ENCODE results near the gene SEC16A. TPM values are rescaled to one million over a fixed set of nuclear protein-coding genes. Genes with fewer than 3 reads are reported as not detected.

Gene SEC16A
- total and polyA plus RNA-seq, 2 donors (not counting 3 experiments of a cell fraction or from before 2014, with no cell fraction given): 34.5 to 80.6 TPM

DNA sequence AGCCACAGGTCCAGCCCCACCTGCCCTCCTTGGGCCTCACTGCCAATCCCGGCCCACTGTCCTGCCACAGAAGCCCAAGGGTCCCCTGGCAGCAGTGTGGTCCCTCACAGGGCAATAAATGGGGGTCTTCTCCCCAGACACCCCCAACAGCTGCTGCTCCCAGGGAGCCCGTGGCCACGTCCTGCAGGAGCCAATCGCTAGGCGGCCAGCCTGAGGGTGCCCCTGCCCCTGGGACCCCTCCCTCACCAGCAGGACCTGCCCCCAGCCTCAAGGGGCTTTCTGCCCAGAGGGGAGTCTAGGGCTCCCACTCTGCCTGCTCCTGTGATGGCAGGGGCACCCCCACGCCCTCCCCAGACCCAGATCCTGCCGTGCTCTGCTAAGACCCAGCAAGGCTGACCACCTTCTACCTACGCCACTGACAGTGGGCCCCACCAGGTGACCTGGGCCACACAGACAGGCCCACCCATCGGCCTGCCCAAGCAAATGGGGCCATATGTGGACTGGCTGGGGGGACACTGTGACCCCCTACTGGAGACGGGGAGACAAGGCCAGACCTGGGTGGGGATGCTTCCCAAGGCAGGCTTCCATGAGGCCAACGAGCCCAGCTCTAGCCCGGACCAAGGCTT, 46.0 kb upstream of the SEC16A start:
- intact Hi-C loops (cut with micrococcal nuclease): no loop called here
- no peak for DNase-seq (ENCODE audit: low read depth, low spot score)
- TF ChIP-seq EZH2 (IDR thresholded peaks at IDR 0.05; ENCODE audit: borderline replicate concordance, low read depth, low read length, severe bottlenecking) (no peak), POLR2A (IDR thresholded peaks at IDR 0.05; ENCODE audit: low read depth, low read length) (no peak), MYC (IDR thresholded peaks at IDR 0.05; ENCODE audit: low read depth, low read length) (no peak), JUN (IDR thresholded peaks at IDR 0.05; ENCODE audit: borderline replicate concordance, insufficient read depth, insufficient read length, low read depth) (no peak)
- TF ChIP-seq, protein P1, sequence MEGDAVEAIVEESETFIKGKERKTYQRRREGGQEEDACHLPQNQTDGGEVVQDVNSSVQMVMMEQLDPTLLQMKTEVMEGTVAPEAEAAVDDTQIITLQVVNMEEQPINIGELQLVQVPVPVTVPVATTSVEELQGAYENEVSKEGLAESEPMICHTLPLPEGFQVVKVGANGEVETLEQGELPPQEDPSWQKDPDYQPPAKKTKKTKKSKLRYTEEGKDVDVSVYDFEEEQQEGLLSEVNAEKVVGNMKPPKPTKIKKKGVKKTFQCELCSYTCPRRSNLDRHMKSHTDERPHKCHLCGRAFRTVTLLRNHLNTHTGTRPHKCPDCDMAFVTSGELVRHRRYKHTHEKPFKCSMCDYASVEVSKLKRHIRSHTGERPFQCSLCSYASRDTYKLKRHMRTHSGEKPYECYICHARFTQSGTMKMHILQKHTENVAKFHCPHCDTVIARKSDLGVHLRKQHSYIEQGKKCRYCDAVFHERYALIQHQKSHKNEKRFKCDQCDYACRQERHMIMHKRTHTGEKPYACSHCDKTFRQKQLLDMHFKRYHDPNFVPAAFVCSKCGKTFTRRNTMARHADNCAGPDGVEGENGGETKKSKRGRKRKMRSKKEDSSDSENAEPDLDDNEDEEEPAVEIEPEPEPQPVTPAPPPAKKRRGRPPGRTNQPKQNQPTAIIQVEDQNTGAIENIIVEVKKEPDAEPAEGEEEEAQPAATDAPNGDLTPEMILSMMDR (IDR thresholded peaks at IDR 0.05; ENCODE audit: extremely low read depth in 1 of 2, insufficient read depth in 1 of 2, low read depth in 1 of 2, low read length in 2 of 2): no peak
- TF ChIP-seq, protein P2, sequence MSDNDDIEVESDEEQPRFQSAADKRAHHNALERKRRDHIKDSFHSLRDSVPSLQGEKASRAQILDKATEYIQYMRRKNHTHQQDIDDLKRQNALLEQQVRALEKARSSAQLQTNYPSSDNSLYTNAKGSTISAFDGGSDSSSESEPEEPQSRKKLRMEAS (IDR thresholded peaks at IDR 0.05; ENCODE audit: insufficient read depth, insufficient read length): no peak
- peaks cover 9 to 13% of the 10 kb centered on the region in 2 experiments for H3K36me3 ChIP-seq (ENCODE audit: control insufficient read depth in 2 of 2, extremely low read depth in 1 of 2, insufficient read depth in 2 of 2, low read length in 2 of 2)
- dilution Hi-C loops (cut with MboI; ENCODE audit: extremely low pct_ligation_motif_present, low sequenced_read_pairs): no loop called here
- no peak overlapping the region for H3K4me2 ChIP-seq (ENCODE audit: insufficient read depth, low read length)
- no peaks in the 10 kb centered on the region for H4K20me1 ChIP-seq (replicated peaks; ENCODE audit: control insufficient read depth, extremely low read depth, insufficient read depth, low read length)
- H3K4me1 ChIP-seq (ENCODE audit: control insufficient read depth, extremely low read depth, insufficient read depth, low read length): peaks cover 51% of the 10 kb centered on the region
- H3K27me3 ChIP-seq (ENCODE audit: control insufficient read depth in 2 of 2, insufficient read depth in 2 of 2, low read length in 2 of 2): no peaks in the 10 kb centered on the region
- no peak overlapping the region for H2AFZ ChIP-seq (ENCODE audit: low read depth, low read length)
- no peak overlapping the region for H3K4me3 ChIP-seq (replicated peaks in 1 of 3; ENCODE audit: insufficient read depth in 1 of 3, low read depth in 1 of 3, low read length in 3 of 3)
- H3K79me2 ChIP-seq (ENCODE audit: control insufficient read depth, insufficient read depth, low read length): peaks cover 97% of the 10 kb centered on the region
- no TSS peak for BruUV-seq (replicated peaks)
- CTCF ChIA-PET: interaction anchor here (1.1 to 2.3 kb wide), 5 partner anchors 10 to 96 kb away, joined by 3 to 21 read pairs (median 11); no protein-coding TSS in a partner anchor
- POLR2A ChIA-PET: interaction anchor here (1.2 to 2.0 kb wide), 2 partner anchors 11 to 95 kb away, joined by 3 to 15 read pairs; no protein-coding TSS in a partner anchor
- H3K9me3 ChIP-seq (replicated peaks; ENCODE audit: control insufficient read depth, insufficient read depth, low read length): no peaks in the 10 kb centered on the region
- no peaks in the 10 kb centered on the region for H3K9me1 ChIP-seq (replicated peaks; ENCODE audit: control insufficient read depth, extremely low read depth, insufficient read depth, low read length)
- peak overlapping the region; percentile 89 for H3K27ac ChIP-seq (ENCODE audit: insufficient read depth, low read depth, low read length)
- no peak for FAIRE-seq
- no peak overlapping the region for H3K9ac ChIP-seq (replicated peaks; ENCODE audit: extremely low read depth, insufficient read depth, low read length)

Data from endothelial cell of umbilical vein (primary cell).